HepG2 (cell line): ENCODE results near the gene SH3YL1. TPM values are rescaled to one million over a fixed set of nuclear protein-coding genes. Genes with fewer than 3 reads are reported as not detected.
A peak's percentile ranks its signal among the peaks of the same experiment; 100 is the strongest.

Experiments
- ADNP ChIP-seq: sonication (generic); formaldehyde crosslinking; IDR thresholded peaks from 2 replicates; pipeline ENCODE4 v1.4.0; 2020; ENCODE audit warnings: missing genetic modification reagents
- CEBPB ChIP-seq: IDR thresholded peaks from 2 replicates; pipeline ENCODE4 v1.6.1; 2011; ENCODE audit warnings: low read depth, low read length, improper control_type of control experiment, borderline replicate concordance
- DDIT3 ChIP-seq: sonication (generic); formaldehyde crosslinking; IDR thresholded peaks from 2 replicates; pipeline ENCODE4 v1.4.0; 2020; ENCODE audit warnings: mild to moderate bottlenecking, missing genetic modification reagents
- GABPB1 ChIP-seq: IDR thresholded peaks from 2 replicates; pipeline ENCODE4 v1.6.1; 2016; ENCODE audit warnings: mild to moderate bottlenecking, missing genetic modification reagents, moderate library complexity, missing compliant biosample characterization
- JUN ChIP-seq: sonication (generic); formaldehyde crosslinking; IDR thresholded peaks from 2 replicates; pipeline ENCODE4 v1.4.0; 2020; ENCODE audit warnings: mild to moderate bottlenecking, missing genetic modification reagents
- MIER3 ChIP-seq: IDR thresholded peaks from 2 replicates; pipeline ENCODE4 v1.6.1; 2016; ENCODE audit warnings: missing compliant biosample characterization, borderline replicate concordance
- MTA3 ChIP-seq: sonication (generic); formaldehyde crosslinking; IDR thresholded peaks from 2 replicates; pipeline ENCODE4 v1.4.0; 2020; ENCODE audit warnings: missing genetic modification reagents
- NCOA5 ChIP-seq: sonication (generic); formaldehyde crosslinking; IDR thresholded peaks from 2 replicates; pipeline ENCODE4 v1.4.0; 2020; ENCODE audit warnings: missing genetic modification reagents
- RXRB ChIP-seq: IDR thresholded peaks from 2 replicates; pipeline ENCODE4 v1.6.1; 2016; ENCODE audit warnings: borderline replicate concordance, missing genetic modification reagents, missing compliant biosample characterization
- TFE3 ChIP-seq: IDR thresholded peaks from 2 replicates; pipeline ENCODE4 v1.6.1; 2016
- ZBTB1 ChIP-seq: sonication (generic); formaldehyde crosslinking; IDR thresholded peaks from 2 replicates; pipeline ENCODE4 v1.4.0; 2020; ENCODE audit warnings: missing genetic modification reagents, borderline replicate concordance
- ZBTB2 ChIP-seq: sonication (generic); formaldehyde crosslinking; IDR thresholded peaks from 2 replicates; pipeline ENCODE4 v1.8.0; 2022; ENCODE audit warnings: low read depth, missing genetic modification reagents
- ZBTB25 ChIP-seq: IDR thresholded peaks from 2 replicates; pipeline ENCODE4 v1.6.1; 2018; ENCODE audit warnings: missing genetic modification reagents
- ZNF335 ChIP-seq: sonication (generic); formaldehyde crosslinking; IDR thresholded peaks from 2 replicates; pipeline ENCODE4 v1.4.0; 2020; ENCODE audit warnings: missing genetic modification reagents
- ZNF451 ChIP-seq: sonication (generic); formaldehyde crosslinking; IDR thresholded peaks from 2 replicates; pipeline ENCODE4 v1.5.0; 2020; ENCODE audit warnings: mild to moderate bottlenecking, missing genetic modification reagents
- polyA plus RNA-seq, 8 experiments: library from polyadenylated mRNA; depleted of rRNA in 3 of 8; stranded (reverse) in 7 of 8; unstranded in 1 of 8; fragments of >200 nt; fragmentation: Illumina TruSeq in 4 of 8; extraction: Trizol in 4 of 8; gene quantifications; 2 replicates each; pipeline versions ENCODE4 v1.2.1 to v1.2.3, GENCODE V29; 2011 to 2016; ENCODE audit warnings: low read depth in 4 of 8, missing spikeins in 1 of 8, mixed read lengths in 1 of 8; ENCODE audit not compliant: insufficient read depth in 1 of 8
- total RNA-seq, 5 experiments: library from RNA; depleted of rRNA; stranded (reverse); fragments of >200 nt; fragmentation: Illumina TruSeq; extraction: Trizol; gene quantifications; 2 replicates each; pipeline ENCODE4 v1.2.3, GENCODE V29; 2016; ENCODE audit warnings: low read depth in 1 of 5
- TF ChIP-seq, protein P1 (sequence below): sonication (generic); formaldehyde crosslinking; IDR thresholded peaks from 2 replicates; pipeline ENCODE4 v1.4.0; 2020; ENCODE audit warnings: missing genetic modification reagents; ENCODE audit errors: not compliant biosample characterization
- TF ChIP-seq, protein P2 (sequence below): sonication (generic); formaldehyde crosslinking; IDR thresholded peaks from 2 replicates; pipeline ENCODE4 v1.4.0; 2020; ENCODE audit warnings: missing genetic modification reagents, borderline replicate concordance

The SH3YL1 gene
- total and polyA plus RNA-seq, 2 of the 13 experiments (the other 11 are each of a cell fraction or from before 2014, with no cell fraction given): 13.0 to 48.2 TPM

DNA sequence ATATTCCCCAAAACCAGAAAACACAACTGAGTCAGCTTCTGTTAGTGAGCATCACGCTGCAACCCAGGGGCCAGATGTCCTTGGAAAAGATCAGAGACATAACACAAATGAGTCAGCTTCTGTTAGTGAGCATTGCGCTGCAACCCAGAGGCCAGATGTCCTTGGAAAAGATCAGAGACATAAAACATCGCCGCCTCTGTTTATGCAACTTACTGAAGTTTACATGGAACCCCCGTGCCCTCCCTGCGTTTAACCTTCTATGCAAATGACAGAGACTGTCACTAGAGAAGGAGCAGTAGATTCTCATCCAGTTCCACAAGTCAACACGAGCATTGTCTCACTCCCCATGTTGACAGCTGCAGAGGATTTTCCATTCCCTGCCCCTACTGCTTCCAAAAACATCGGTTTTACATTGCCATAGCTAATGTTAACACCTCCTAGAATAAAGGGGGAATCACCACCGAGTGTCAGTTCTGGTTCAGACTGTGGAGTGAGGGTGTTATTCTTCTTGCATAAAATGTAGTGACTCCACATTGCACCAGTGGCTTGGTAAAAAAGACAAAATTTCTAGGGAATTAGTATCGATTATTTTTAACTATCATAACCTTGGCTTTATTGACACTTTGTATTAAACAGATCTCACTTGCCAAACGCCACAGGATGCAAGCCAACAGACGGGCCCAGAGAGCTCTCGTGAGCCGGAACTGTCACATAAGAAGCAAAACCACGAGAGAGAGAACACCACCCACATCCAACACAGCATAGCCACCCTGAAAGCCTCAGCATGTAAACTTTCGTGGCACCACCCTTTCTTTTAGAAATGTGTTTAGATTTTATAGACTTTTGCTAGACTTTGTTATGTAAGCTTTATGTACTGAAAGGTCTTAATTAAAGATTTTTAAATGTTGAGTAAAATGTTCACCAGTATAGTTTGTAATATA, 87.7 kb downstream of the SH3YL1 start (continued):
- TF ChIP-seq ZBTB25 (CRISPR knock-in tag): peak; percentile 73; the same call in 1 of the 2 replicates
- no peak for TF ChIP-seq NCOA5 (CRISPR knock-in tag)
- TF ChIP-seq ZNF451 (CRISPR knock-in tag): no peak
- no peak for TF ChIP-seq ADNP (CRISPR knock-in tag)
- peak; percentile 95 for TF ChIP-seq CEBPB
- TF ChIP-seq MIER3 (CRISPR knock-in tag): peak; percentile 95
- TF ChIP-seq DDIT3 (CRISPR knock-in tag): no peak
- TF ChIP-seq, protein P1, sequence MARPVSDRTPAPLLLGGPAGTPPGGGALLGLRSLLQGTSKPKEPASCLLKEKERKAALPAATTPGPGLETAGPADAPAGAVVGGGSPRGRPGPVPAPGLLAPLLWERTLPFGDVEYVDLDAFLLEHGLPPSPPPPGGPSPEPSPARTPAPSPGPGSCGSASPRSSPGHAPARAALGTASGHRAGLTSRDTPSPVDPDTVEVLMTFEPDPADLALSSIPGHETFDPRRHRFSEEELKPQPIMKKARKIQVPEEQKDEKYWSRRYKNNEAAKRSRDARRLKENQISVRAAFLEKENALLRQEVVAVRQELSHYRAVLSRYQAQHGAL: no peak
- no peak for TF ChIP-seq MTA3
- peak; percentile 52; the same call in 1 of the 2 replicates for TF ChIP-seq GABPB1
- peak; percentile 84; the same call in 1 of the 2 replicates for TF ChIP-seq ZNF335 (CRISPR knock-in tag)
- no peak for TF ChIP-seq ZBTB2 (CRISPR knock-in tag)
- peak; percentile 94 for TF ChIP-seq RXRB
- peak; percentile 31; the same call in 1 of the 2 replicates for TF ChIP-seq ZBTB1 (CRISPR knock-in tag)
- TF ChIP-seq JUN (CRISPR knock-in tag): peak; percentile 94
- TF ChIP-seq, protein P2, sequence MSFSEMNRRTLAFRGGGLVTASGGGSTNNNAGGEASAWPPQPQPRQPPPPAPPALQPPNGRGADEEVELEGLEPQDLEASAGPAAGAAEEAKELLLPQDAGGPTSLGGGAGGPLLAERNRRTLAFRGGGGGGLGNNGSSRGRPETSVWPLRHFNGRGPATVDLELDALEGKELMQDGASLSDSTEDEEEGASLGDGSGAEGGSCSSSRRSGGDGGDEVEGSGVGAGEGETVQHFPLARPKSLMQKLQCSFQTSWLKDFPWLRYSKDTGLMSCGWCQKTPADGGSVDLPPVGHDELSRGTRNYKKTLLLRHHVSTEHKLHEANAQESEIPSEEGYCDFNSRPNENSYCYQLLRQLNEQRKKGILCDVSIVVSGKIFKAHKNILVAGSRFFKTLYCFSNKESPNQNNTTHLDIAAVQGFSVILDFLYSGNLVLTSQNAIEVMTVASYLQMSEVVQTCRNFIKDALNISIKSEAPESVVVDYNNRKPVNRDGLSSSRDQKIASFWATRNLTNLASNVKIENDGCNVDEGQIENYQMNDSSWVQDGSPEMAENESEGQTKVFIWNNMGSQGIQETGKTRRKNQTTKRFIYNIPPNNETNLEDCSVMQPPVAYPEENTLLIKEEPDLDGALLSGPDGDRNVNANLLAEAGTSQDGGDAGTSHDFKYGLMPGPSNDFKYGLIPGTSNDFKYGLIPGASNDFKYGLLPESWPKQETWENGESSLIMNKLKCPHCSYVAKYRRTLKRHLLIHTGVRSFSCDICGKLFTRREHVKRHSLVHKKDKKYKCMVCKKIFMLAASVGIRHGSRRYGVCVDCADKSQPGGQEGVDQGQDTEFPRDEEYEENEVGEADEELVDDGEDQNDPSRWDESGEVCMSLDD: no peak; the same call in 1 of the 2 replicates
- peak; percentile 84 for TF ChIP-seq TFE3 (CRISPR knock-in tag)
